Colonic mucosa (tissue), 4 donors: ENCODE measurements around the gene NR1D1. TPM values are rescaled to one million over a fixed set of nuclear protein-coding genes. Genes with fewer than 3 reads are reported as not detected.
A peak's percentile ranks its signal among the peaks of the same experiment; 100 is the strongest.

Experiments used
- DNase-seq: peaks from one replicate; pipeline ENCODE4 v3.0.0-alpha.2; 2020
- H3K27ac ChIP-seq: fragments of 200-600 bp; one replicate; pipeline ENCODE4 v1.8.0; 2021
- H3K27me3 ChIP-seq: fragments of 200-600 bp; one replicate; pipeline ENCODE4 v1.8.0; 2021
- H3K36me3 ChIP-seq: fragments of 200-600 bp; one replicate; pipeline ENCODE4 v1.8.0; 2021
- H3K4me1 ChIP-seq: fragments of 200-600 bp; one replicate; pipeline ENCODE4 v1.8.0; 2021; ENCODE audit warnings: mild to moderate bottlenecking
- H3K4me3 ChIP-seq: fragments of 200-600 bp; one replicate; pipeline ENCODE4 v1.8.0; 2021
- H3K9ac ChIP-seq, 2 donors: one replicate each; pipeline ENCODE4 v1.7.0; 2013; ENCODE audit warnings: control low read depth in 2 of 2, low read depth in 2 of 2, low read length in 2 of 2
- H3K9me3 ChIP-seq: fragments of 200-600 bp; one replicate; pipeline ENCODE4 v1.8.0; 2021
- intact Hi-C: fragments of 100-400 bp; cut with DNase I; formaldehyde crosslinking; loops from one replicate; pipeline ENCODE4 v1.14.1; 2022
- total RNA-seq, 2 donors: library from RNA; stranded (reverse); fragmentation: NEBNext Ultra II Directional in 1 of 2; extraction: Animal tissue kit (Norgen Biotek cat#: 25700) in 1 of 2; gene quantifications; one replicate each; pipeline ENCODE4 v1.2.1, GENCODE V29; 2021
- TF ChIP-seq, protein P1 (sequence below): fragments of 200-600 bp; IDR thresholded peaks from one replicate; pipeline ENCODE4 v1.8.0; 2022; ENCODE audit warnings: antibody characterized with exemption, mild to moderate bottlenecking
- donor health status: healthy.
- donor health status: DM: no; HTN: no; CAD: no.
- donor health status: DM: no; HTN: no; CAD: no.

NR1D1 gene
- total RNA-seq, 2 donors from 2014 or later: 4.8 to 18.8 TPM

DNA sequence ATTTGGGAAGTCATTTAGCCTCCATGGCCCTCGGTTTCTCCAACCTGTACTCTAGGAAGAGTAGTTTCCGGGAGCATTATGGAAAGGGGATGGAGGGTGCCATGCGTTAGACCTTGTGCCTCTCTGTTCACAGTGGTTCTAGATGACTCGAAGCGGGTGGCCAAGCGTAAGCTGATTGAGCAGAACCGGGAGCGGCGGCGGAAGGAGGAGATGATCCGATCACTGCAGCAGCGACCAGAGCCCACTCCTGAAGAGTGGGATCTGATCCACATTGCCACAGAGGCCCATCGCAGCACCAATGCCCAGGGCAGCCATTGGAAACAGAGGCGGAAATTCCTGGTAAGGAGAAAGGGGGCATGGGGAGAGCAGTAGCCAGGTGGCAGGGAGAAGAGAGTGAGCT is 15.9 kb downstream of the NR1D1 start:
- H3K4me1 ChIP-seq: no peaks in the 10 kb centered on the region
- H3K9ac ChIP-seq: no peak overlapping the region
- no peaks in the 10 kb centered on the region for H3K9me3 ChIP-seq
- H3K36me3 ChIP-seq: no peaks in the 10 kb centered on the region
- no peak overlapping the region for H3K27ac ChIP-seq
- intact Hi-C loops: no loop called here
- H3K27me3 ChIP-seq: no peaks in the 10 kb centered on the region
- TF ChIP-seq, protein P1, sequence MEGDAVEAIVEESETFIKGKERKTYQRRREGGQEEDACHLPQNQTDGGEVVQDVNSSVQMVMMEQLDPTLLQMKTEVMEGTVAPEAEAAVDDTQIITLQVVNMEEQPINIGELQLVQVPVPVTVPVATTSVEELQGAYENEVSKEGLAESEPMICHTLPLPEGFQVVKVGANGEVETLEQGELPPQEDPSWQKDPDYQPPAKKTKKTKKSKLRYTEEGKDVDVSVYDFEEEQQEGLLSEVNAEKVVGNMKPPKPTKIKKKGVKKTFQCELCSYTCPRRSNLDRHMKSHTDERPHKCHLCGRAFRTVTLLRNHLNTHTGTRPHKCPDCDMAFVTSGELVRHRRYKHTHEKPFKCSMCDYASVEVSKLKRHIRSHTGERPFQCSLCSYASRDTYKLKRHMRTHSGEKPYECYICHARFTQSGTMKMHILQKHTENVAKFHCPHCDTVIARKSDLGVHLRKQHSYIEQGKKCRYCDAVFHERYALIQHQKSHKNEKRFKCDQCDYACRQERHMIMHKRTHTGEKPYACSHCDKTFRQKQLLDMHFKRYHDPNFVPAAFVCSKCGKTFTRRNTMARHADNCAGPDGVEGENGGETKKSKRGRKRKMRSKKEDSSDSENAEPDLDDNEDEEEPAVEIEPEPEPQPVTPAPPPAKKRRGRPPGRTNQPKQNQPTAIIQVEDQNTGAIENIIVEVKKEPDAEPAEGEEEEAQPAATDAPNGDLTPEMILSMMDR: no peak
- no peak for DNase-seq
- H3K4me3 ChIP-seq: no peak overlapping the region

DNA sequence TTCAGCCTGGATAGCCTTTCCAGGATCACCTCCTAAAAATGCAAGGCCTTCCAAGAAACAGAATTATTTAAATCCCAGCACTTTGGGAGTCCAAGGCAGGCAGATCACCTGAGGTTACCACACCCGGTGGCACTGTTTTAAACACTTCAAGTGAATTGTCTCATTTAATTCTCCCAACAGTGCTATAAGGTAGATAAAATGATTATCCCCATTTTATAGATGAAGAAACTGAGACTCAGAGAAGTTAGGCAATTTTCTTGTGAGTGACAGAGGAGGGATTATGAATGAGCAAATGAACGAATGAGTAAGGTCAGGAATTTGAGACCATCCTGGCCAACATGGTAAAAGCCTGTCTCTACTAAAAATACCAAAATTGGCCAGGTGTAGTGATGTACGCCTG is 20.8 kb downstream of the NR1D1 start:
- no peak overlapping the region for H3K27ac ChIP-seq
- H3K9me3 ChIP-seq: no peaks in the 10 kb centered on the region
- H3K9ac ChIP-seq: no peak overlapping the region
- intact Hi-C loops: no loop called here
- H3K4me3 ChIP-seq: no peak overlapping the region
- DNase-seq: no peak
- no peaks in the 10 kb centered on the region for H3K27me3 ChIP-seq
- peaks cover 15% of the 10 kb centered on the region for H3K4me1 ChIP-seq
- no peaks in the 10 kb centered on the region for H3K36me3 ChIP-seq
- TF ChIP-seq, protein P1: no peak

DNA sequence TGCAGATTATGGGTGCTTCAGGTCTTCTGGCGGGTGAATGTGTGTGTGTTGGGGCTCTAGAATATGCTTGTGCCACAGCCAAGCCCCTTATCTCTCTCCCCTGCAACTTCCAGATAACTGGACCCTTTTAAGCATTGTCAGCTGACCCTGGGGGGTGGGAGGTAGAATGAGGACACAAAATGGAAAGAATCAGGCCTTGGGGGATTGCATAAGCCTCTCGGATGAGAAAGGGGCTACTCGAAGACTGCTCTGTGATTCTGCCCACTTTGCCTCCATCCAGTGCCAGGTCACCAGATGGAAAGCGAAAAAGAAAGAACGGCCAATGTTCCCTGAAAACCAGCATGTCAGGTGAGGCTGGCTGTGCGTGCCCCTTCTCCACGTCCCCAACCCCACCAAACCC is 23.8 kb downstream of the NR1D1 start:
- TF ChIP-seq, protein P1: no peak
- no peaks in the 10 kb centered on the region for H3K27me3 ChIP-seq
- peaks cover 41% of the 10 kb centered on the region for H3K4me1 ChIP-seq
- no peak for DNase-seq
- H3K9ac ChIP-seq: peak overlapping the region in 1 of 2 donors; percentile 83
- intact Hi-C loops: no loop called here
- no peaks in the 10 kb centered on the region for H3K36me3 ChIP-seq
- no peak overlapping the region for H3K4me3 ChIP-seq
- H3K9me3 ChIP-seq: no peaks in the 10 kb centered on the region
- no peak overlapping the region for H3K27ac ChIP-seq

DNA sequence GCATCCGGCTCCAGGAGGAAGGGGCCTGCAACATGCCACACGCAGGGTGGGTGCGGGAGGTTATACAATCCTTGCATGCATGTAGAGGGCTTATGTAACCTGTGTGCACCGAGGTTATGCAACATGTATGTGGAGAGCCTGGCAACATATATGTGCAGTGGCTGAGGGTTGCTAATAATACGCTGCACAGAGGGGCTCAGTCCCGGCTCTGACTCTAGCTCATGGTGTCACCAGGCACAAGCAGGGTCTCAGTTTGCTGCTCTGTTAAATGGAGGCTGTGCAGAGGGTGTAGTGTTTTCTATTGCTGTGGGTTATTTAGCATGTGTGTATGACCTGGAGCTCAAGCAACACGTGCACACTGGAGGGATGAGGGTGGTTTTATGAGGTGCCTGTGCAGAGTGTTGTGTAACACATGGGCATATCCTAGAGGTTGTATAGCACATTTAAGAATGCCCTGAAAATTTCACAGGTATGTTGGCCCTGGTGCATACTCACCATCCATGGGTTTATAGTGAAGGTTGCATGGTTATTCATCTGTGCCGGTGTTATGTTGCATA is 24.4 kb downstream of the NR1D1 start:
- H3K9me3 ChIP-seq: no peaks in the 10 kb centered on the region
- no peak for DNase-seq
- no peak overlapping the region for H3K4me3 ChIP-seq
- TF ChIP-seq, protein P1: no peak
- H3K36me3 ChIP-seq: no peaks in the 10 kb centered on the region
- no peaks in the 10 kb centered on the region for H3K27me3 ChIP-seq
- peak overlapping the region; percentile 69 to 83 for H3K9ac ChIP-seq
- H3K27ac ChIP-seq: peak overlapping the region; percentile 68
- intact Hi-C loops: no loop called here
- peaks cover 47% of the 10 kb centered on the region for H3K4me1 ChIP-seq

DNA sequence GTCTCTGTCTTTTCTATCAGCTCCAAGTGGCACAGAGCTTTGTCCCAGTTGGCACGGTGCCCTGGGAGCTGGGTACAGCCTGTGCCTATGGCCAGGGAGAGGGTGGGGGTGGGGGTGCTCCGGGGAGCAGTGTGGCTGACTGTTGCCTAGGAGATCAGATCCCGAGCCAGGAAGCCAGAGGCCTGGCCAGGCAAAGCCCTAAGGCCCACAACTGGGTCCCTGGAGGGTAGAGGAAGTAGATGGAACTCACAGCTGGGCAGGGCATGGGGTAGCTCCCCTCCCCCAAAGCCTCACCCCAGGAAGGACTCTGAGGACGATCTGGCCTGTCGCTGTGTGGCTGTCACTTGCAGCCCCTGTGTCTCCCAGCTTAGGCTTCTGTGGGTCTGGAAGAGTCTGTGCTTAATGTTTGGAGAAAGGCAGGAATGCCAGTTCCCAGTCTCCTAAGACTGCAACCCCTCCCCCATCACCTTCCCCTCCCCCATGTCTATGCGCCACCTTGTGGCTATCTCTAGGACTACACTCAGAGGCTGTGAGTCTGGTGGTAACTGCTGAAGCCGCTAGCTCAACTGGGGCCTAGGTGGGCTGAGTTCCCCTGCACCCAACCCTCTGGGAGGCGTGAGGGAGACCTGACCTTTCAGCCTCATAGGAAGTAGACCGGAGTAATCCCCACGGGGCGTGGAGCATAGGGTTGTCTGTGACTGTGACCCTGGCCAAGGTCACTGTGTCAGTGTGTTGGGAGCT is 25.0 kb downstream of the NR1D1 start:
- Histone ChIP-seq H3K9ac (peak overlapping the region; percentile 69 to 83), H3K36me3 (no peaks in the 10 kb centered on the region), H3K4me1 (peaks cover 50% of the 10 kb centered on the region), H3K9me3 (no peaks in the 10 kb centered on the region), H3K27me3 (no peaks in the 10 kb centered on the region), H3K27ac (peak overlapping the region; percentile 68), H3K4me3 (no peak overlapping the region)
- DNase-seq: peak; percentile 85
- TF ChIP-seq, protein P1: peak; percentile 86
- intact Hi-C loops: no loop called here
